ENCODE measurements around the gene GTF2H2.
"Not testable (repeated sequence)": the region's sequence is repeated elsewhere in the genome, so short reads cannot be mapped to it uniquely, and the experiment has no call there.

Gene GTF2H2

GRCh38 chr5:71013575-71013974, 53.9 kb downstream of the GTF2H2 start:
- no peak for DNase-seq (ENCODE audit: low read depth, low spot score)

GRCh38 chr5:71011194-71011792, 56.2 kb downstream of the GTF2H2 start:
- no peak for DNase-seq (ENCODE audit: low read depth, low spot score)

GRCh38 chr5:71006983-71007382, 60.5 kb downstream of the GTF2H2 start:
- DNase-seq (ENCODE audit: low read depth, low spot score), result not testable (repeated sequence)

All from iPS DF 19.7 (cell line).